ENCODE measurements around the gene SAP30L.

Gene SAP30L

GRCh38 chr5:154506049-154506715, 60.4 kb downstream of the SAP30L start:
- H3K4me1 Mint-ChIP-seq: peaks cover 4 to 8% of the 10 kb centered on the region in 2 donors
- DNase-seq: no peak
- no peaks in the 10 kb centered on the region for H3K36me3 Mint-ChIP-seq
- peaks cover 29 to 55% of the 10 kb centered on the region in 2 donors for H3K27me3 Mint-ChIP-seq
- no peak overlapping the region for H3K4me3 Mint-ChIP-seq
- ATAC-seq (replicated peaks): no peak
- H3K9me3 Mint-ChIP-seq: peaks cover 0 to 2% of the 10 kb centered on the region in 2 donors
- H3K27ac Mint-ChIP-seq: no peak overlapping the region

GRCh38 chr5:154506716-154507080, 60.9 kb downstream of the SAP30L start:
- Mint-ChIP-seq H3K4me3 (no peak overlapping the region), H3K27me3 (peaks cover 28 to 53% of the 10 kb centered on the region in 2 donors), H3K36me3 (no peaks in the 10 kb centered on the region), H3K9me3 (peaks cover 0 to 2% of the 10 kb centered on the region in 2 donors), H3K4me1 (peaks cover 4 to 8% of the 10 kb centered on the region in 2 donors), H3K27ac (no peak overlapping the region)
- DNase-seq: no peak
- ATAC-seq (replicated peaks): no peak

GRCh38 chr5:154508114-154508513, 62.3 kb downstream of the SAP30L start:
- Mint-ChIP-seq H3K9me3 (peaks cover 0 to 2% of the 10 kb centered on the region in 2 donors), H3K27me3 (peaks cover 22 to 49% of the 10 kb centered on the region in 2 donors), H3K27ac (no peak overlapping the region), H3K4me3 (no peak overlapping the region), H3K36me3 (no peaks in the 10 kb centered on the region), H3K4me1 (peaks cover 3 to 8% of the 10 kb centered on the region in 2 donors)
- no peak for ATAC-seq (replicated peaks)
- no peak for DNase-seq

GRCh38 chr5:154509784-154510555, 64.2 kb downstream of the SAP30L start:
- H3K27me3 Mint-ChIP-seq: peaks cover 39 to 52% of the 10 kb centered on the region in 2 donors
- no peak overlapping the region for H3K27ac Mint-ChIP-seq
- ATAC-seq (replicated peaks) (no peak), DNase-seq (no peak)
- no peaks in the 10 kb centered on the region for H3K9me3 Mint-ChIP-seq
- no peaks in the 10 kb centered on the region for H3K36me3 Mint-ChIP-seq
- no peak overlapping the region for H3K4me3 Mint-ChIP-seq
- peaks cover 8 to 12% of the 10 kb centered on the region in 2 donors for H3K4me1 Mint-ChIP-seq

Measured in stimulated activated naive B cell treated with anti-CD40 and anti-IgM and Interleukin-4, amounts not matched to agents 10 μg/mL and 1 μg/mL and 100 μg/mL, for 72 hours (primary cell).